GM06990 (cell line): ENCODE results near the gene IFIT3.
A peak's percentile ranks its signal among the peaks of the same experiment; 100 is the strongest.

Source experiments
- DNase-seq: peaks from one replicate; pipeline ENCODE4 v3.0.0-alpha.2; 2011; ENCODE audit not compliant: insufficient read length; ENCODE audit errors: extremely low read depth
- H3K27me3 ChIP-seq: replicated peaks from 2 replicates; pipeline ENCODE4 v1.6.0; 2011; ENCODE audit warnings: low read length; ENCODE audit not compliant: control insufficient read depth, insufficient read depth
- H3K36me3 ChIP-seq: 2 replicates; pipeline ENCODE4 v1.5.1; 2011; ENCODE audit warnings: low read length; ENCODE audit not compliant: control insufficient read depth, insufficient read depth
- H3K4me3 ChIP-seq: replicated peaks from 2 replicates; pipeline ENCODE4 v1.5.1; 2011; ENCODE audit warnings: low read depth, mild to moderate bottlenecking, control low read depth, low read length
- TF ChIP-seq, protein P1 (sequence below): IDR thresholded peaks from 2 replicates; pipeline ENCODE4 v1.5.1; 2011; ENCODE audit warnings: low read length, control low read depth, mild to moderate bottlenecking, inconsistent platforms; ENCODE audit not compliant: insufficient read depth, poor library complexity, severe bottlenecking

Gene IFIT3

DNA sequence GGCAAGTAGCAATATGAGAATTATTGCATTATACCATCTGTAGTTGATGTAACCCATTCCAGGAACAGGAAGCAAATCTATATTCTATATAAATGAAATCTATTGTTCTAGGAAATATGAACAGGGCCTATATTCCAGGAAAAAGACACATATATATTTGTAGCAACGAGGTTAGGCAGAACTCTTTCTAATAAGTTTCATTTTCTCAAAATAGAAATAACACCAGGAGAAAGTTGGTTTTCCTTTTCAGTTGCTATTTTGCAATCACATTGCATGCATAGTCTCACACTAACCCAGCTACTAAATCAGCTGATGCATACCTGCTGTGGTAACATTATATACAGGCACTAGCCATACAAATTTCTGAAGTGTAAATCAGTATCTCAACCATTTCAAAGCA, 32.2 kb upstream of the IFIT3 start:
- no peak for DNase-seq
- Histone ChIP-seq H3K36me3 (no peaks in the 10 kb centered on the region), H3K4me3 (no peak overlapping the region), H3K27me3 (no peaks in the 10 kb centered on the region)
- TF ChIP-seq, protein P1, sequence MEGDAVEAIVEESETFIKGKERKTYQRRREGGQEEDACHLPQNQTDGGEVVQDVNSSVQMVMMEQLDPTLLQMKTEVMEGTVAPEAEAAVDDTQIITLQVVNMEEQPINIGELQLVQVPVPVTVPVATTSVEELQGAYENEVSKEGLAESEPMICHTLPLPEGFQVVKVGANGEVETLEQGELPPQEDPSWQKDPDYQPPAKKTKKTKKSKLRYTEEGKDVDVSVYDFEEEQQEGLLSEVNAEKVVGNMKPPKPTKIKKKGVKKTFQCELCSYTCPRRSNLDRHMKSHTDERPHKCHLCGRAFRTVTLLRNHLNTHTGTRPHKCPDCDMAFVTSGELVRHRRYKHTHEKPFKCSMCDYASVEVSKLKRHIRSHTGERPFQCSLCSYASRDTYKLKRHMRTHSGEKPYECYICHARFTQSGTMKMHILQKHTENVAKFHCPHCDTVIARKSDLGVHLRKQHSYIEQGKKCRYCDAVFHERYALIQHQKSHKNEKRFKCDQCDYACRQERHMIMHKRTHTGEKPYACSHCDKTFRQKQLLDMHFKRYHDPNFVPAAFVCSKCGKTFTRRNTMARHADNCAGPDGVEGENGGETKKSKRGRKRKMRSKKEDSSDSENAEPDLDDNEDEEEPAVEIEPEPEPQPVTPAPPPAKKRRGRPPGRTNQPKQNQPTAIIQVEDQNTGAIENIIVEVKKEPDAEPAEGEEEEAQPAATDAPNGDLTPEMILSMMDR: no peak

DNA sequence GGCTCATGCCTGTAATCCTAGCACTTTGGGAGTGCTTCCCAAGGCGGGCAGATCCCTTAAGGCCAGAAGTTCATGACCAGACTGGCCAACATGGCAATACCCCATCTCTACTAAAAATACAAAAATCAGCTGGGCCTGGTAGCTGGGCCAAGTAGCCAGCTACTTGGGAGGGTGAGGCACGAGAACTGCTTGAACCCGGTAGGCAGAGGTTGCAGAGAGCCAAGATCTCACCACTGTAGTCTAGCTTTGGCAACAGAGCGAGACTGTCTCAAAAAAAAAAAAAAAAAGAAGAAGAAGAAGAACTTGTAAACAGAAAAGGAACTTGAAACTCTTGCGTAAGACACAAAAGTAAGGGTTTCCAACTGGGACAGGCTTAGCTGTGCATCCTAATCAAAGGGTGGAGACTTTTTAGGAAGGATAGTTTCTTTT, 31.6 kb upstream of the IFIT3 start:
- peak; percentile 28 for DNase-seq
- no peak overlapping the region for H3K4me3 ChIP-seq
- no peaks in the 10 kb centered on the region for H3K36me3 ChIP-seq
- TF ChIP-seq, protein P1: no peak
- H3K27me3 ChIP-seq: no peaks in the 10 kb centered on the region

DNA sequence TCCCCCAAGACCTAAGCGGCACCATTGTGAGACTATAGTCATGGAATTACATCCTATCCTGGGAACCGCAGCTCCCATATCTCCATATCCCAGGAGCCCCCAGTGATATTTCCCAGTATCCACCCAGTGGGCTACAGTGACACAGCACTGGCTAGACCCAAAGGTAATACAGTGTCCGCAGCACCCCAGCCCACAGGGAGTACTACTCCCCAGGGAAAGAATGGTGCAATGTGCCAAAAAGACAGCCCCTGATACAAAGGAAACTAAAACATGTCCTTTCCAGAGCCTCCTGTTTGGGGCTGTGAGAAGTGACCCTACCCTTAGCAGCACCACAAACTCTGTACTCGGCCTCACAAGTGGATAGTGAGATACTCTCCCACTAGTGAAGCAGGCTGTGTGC, 30.4 kb upstream of the IFIT3 start:
- Histone ChIP-seq H3K27me3 (no peaks in the 10 kb centered on the region), H3K36me3 (no peaks in the 10 kb centered on the region), H3K4me3 (no peak overlapping the region)
- no peak for DNase-seq
- TF ChIP-seq, protein P1: no peak

DNA sequence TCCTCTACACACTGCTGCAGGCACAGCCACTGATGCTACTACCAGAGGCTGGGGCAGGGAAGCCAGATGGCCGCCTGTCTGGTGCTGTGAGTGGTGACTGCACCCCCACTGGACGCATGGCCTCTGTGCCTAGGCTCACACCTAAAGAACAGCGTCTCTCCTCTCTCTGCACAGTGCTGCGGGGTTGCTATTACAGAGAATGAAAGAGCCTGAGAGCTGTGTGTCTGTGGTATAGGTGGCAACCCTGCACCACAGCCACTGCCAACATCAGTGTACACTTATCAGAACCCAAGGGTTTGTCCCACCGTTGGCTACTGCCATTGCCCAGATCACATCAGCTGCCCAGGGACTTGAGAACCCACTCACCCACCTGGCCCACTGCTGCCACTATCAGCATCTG, 30.0 kb upstream of the IFIT3 start:
- TF ChIP-seq, protein P1: no peak
- Histone ChIP-seq H3K4me3 (no peak overlapping the region), H3K27me3 (no peaks in the 10 kb centered on the region), H3K36me3 (no peaks in the 10 kb centered on the region)
- no peak for DNase-seq

DNA sequence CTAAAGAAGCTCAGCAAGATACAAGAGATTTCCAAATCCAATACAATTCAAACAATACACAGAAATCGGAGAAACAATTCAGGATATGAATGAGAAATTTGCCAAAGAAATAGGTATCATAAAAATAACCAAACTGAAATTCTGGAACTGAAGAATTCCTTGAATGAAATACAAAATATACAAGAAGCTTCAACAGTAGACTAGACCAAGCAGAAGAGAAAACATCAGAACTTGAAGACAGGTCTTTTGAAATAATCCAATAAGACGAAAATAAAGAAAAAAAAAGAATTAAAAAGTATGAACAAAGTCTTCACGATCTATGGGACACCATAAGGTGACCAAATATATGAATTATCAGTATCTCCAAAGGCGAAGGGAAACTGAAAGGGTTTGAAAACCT, 28.8 kb upstream of the IFIT3 start:
- no peak for DNase-seq
- Histone ChIP-seq H3K4me3 (no peak overlapping the region), H3K36me3 (no peaks in the 10 kb centered on the region), H3K27me3 (no peaks in the 10 kb centered on the region)
- TF ChIP-seq, protein P1: no peak

DNA sequence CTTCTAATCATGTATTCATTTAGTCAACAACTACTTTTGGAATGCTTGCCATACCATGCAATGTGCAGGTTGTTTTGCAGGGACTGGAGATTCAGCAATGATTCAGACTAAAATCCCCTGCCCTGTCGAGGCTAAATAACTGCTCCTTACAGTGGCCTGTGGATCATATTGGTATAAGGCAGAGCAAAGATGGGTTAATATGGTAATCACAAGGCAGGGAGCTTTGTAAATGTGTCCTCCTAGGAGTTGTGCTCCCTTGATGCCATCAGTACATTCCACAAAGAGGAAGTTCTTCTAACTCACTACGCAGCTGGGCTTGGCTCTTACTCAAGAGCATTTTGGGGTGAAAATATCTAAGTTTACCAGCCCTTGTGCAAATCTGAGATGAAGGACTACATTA, 26.6 kb upstream of the IFIT3 start:
- Histone ChIP-seq H3K36me3 (peaks cover 1% of the 10 kb centered on the region; the same call in 1 of the 2 replicates), H3K4me3 (peak overlapping the region; percentile 64), H3K27me3 (no peaks in the 10 kb centered on the region)
- no peak for DNase-seq
- TF ChIP-seq, protein P1: no peak
